IMR-90 (cell line): Measurements from ENCODE around the gene TSPEAR. TPM values are rescaled to one million over a fixed set of nuclear protein-coding genes. Genes with fewer than 3 reads are reported as not detected.

Source experiments
- ATAC-seq: fragments of 200-7000 bp; cut with Tn5 transposase; 2 replicates; pipeline ENCODE4 v1.9.1; 2020; ENCODE audit warnings: low read depth, mild to moderate bottlenecking, moderate library complexity
- BruUV-seq: library from RNA; stranded (reverse); fragments of 400-500 nt; replicated peaks from 2 replicates; lab custom pipeline; 2021; lab: Mats Ljungman, UMichigan
- CTCF ChIA-PET: fragments of 300-600 bp; formaldehyde crosslinking; extraction: SDS; loops from one replicate; lab custom pipeline; 2021; ENCODE audit warnings: antibody characterized with exemption; lab: Yijun Ruan, JAX
- POLR2A ChIA-PET: fragments of 300-600 bp; sonication (Branson Sonifier 250); formaldehyde crosslinking; loops from one replicate; lab custom pipeline; 2022; ENCODE audit warnings: antibody characterized with exemption; ENCODE audit not compliant: unreplicated experiment; lab: Charles Lee
- DNase-seq: peaks from one replicate; pipeline ENCODE4 v3.0.0; 2013
- H2AFZ ChIP-seq: replicated peaks from 2 replicates; pipeline ENCODE3; 2013; ENCODE audit warnings: low read length, mild to moderate bottlenecking; ENCODE audit not compliant: poor library complexity
- H2AK5ac ChIP-seq: 2 replicates; pipeline ENCODE4 v1.6.1; 2013; ENCODE audit warnings: low read depth, low read length, inconsistent platforms
- H2AK9ac ChIP-seq: replicated peaks from 2 replicates; pipeline ENCODE3; 2013; ENCODE audit warnings: mild to moderate bottlenecking, low read depth, low read length, moderate library complexity; ENCODE audit not compliant: poor library complexity
- H2BK120ac ChIP-seq: 2 replicates; pipeline ENCODE4 v1.6.1; 2013; ENCODE audit warnings: low read depth, low read length, inconsistent platforms
- H2BK15ac ChIP-seq: 3 replicates; pipeline ENCODE4 v1.6.1; 2013; ENCODE audit warnings: low read depth, low read length, inconsistent platforms
- H2BK20ac ChIP-seq: 2 replicates; pipeline ENCODE4 v1.6.1; 2013; ENCODE audit warnings: low read depth, mild to moderate bottlenecking, inconsistent platforms, low read length, moderate library complexity
- H2BK5ac ChIP-seq: 2 replicates; pipeline ENCODE4 v1.6.1; 2013; ENCODE audit warnings: mild to moderate bottlenecking, low read depth, low read length, inconsistent platforms; ENCODE audit not compliant: poor library complexity, severe bottlenecking
- H3K14ac ChIP-seq: replicated peaks from 2 replicates; pipeline ENCODE4 v1.6.1; 2013; ENCODE audit warnings: low read depth, low read length, inconsistent platforms
- H3K18ac ChIP-seq: 2 replicates; pipeline ENCODE4 v1.6.1; 2013; ENCODE audit warnings: low read depth, low read length, control low read depth
- H3K23ac ChIP-seq: 2 replicates; pipeline ENCODE4 v1.6.1; 2013; ENCODE audit warnings: low read depth, low read length, inconsistent platforms
- H3K27ac ChIP-seq: 2 replicates; pipeline ENCODE4 v1.5.1; 2013; ENCODE audit warnings: mild to moderate bottlenecking, control low read depth, low read length; ENCODE audit not compliant: insufficient read depth
- H3K27me3 ChIP-seq: 2 replicates; pipeline ENCODE4 v1.6.1; 2013; ENCODE audit warnings: low read length; ENCODE audit not compliant: control insufficient read depth, insufficient read depth
- H3K36me3 ChIP-seq: 2 replicates; pipeline ENCODE4 v1.6.1; 2013; ENCODE audit warnings: low read length, mixed read lengths; ENCODE audit not compliant: control insufficient read depth, insufficient read depth
- H3K4ac ChIP-seq: 2 replicates; pipeline ENCODE4 v1.6.1; 2013; ENCODE audit warnings: low read depth, low read length, inconsistent platforms
- H3K4me1 ChIP-seq: 2 replicates; pipeline ENCODE4 v1.6.1; 2013; ENCODE audit warnings: low read length, mixed read lengths; ENCODE audit not compliant: control insufficient read depth, insufficient read depth
- H3K4me2 ChIP-seq: 2 replicates; pipeline ENCODE4 v1.6.1; 2013; ENCODE audit warnings: low read depth, mild to moderate bottlenecking, control low read depth, low read length, moderate library complexity
- H3K4me3 ChIP-seq: 2 replicates; pipeline ENCODE4 v1.5.1; 2013; ENCODE audit warnings: low read depth, mild to moderate bottlenecking, control low read depth, low read length, moderate library complexity; ENCODE audit not compliant: insufficient read depth
- H3K56ac ChIP-seq: 2 replicates; pipeline ENCODE4 v1.6.1; 2013; ENCODE audit warnings: low read length, inconsistent platforms; ENCODE audit not compliant: insufficient read depth; ENCODE audit errors: extremely low read depth
- H3K79me1 ChIP-seq, 2 experiments: 2 replicates each; pipeline ENCODE4 v1.6.1; 2013; ENCODE audit warnings: low read length in 2 of 2, inconsistent platforms in 1 of 2, low read depth in 1 of 2
- H3K9ac ChIP-seq: 2 replicates; pipeline ENCODE4 v1.6.1; 2013; ENCODE audit warnings: low read depth, low read length, control low read depth
- H3K9me1 ChIP-seq: 2 replicates; pipeline ENCODE4 v1.6.1; 2013; ENCODE audit warnings: low read length, inconsistent platforms; ENCODE audit not compliant: insufficient read depth
- H3K9me3 ChIP-seq: 2 replicates; pipeline ENCODE4 v1.6.1; 2013; ENCODE audit warnings: low read length; ENCODE audit not compliant: control insufficient read depth, insufficient read depth
- H4K20me1 ChIP-seq: 2 replicates; pipeline ENCODE4 v1.6.1; 2013; ENCODE audit warnings: low read length, inconsistent platforms; ENCODE audit not compliant: insufficient read depth
- H4K5ac ChIP-seq: 2 replicates; pipeline ENCODE4 v1.6.1; 2013; ENCODE audit warnings: mild to moderate bottlenecking, low read depth, low read length, control low read depth
- H4K8ac ChIP-seq, 2 experiments: 2 replicates each; pipeline ENCODE4 v1.6.1; 2013; ENCODE audit warnings: low read depth in 2 of 2, low read length in 2 of 2, control low read depth in 1 of 2, inconsistent platforms in 1 of 2
- H4K91ac ChIP-seq: 2 replicates; pipeline ENCODE4 v1.6.1; 2013; ENCODE audit warnings: low read depth, low read length, inconsistent platforms; ENCODE audit not compliant: insufficient read depth
- BHLHE40 ChIP-seq: fragments of 150-350 bp; IDR thresholded peaks from 2 replicates; pipeline ENCODE4 v1.6.1; 2016; ENCODE audit warnings: mild to moderate bottlenecking, low read depth, low read length
- CEBPB ChIP-seq: IDR thresholded peaks from 2 replicates; pipeline ENCODE4 v1.6.1; 2012; ENCODE audit warnings: low read depth, low read length, improper control_type of control experiment
- CHD1 ChIP-seq: IDR thresholded peaks from 2 replicates; pipeline ENCODE4 v1.6.1; 2012; ENCODE audit warnings: low read depth, low read length, improper control_type of control experiment
- CTCF ChIP-seq: conservative IDR thresholded peaks from 2 replicates; pipeline ENCODE4 v1.5.1; 2012; ENCODE audit warnings: mild to moderate bottlenecking, low read depth, low read length, improper control_type of control experiment
- ELK1 ChIP-seq: fragments of 150-350 bp; IDR thresholded peaks from 2 replicates; pipeline ENCODE4 v1.6.1; 2016; ENCODE audit warnings: low read depth, mild to moderate bottlenecking, low read length, moderate library complexity, borderline replicate concordance
- FOS ChIP-seq: fragments of 150-350 bp; IDR thresholded peaks from 2 replicates; pipeline ENCODE4 v1.6.1; 2016; ENCODE audit warnings: low read depth, low read length
- MAZ ChIP-seq: IDR thresholded peaks from 2 replicates; pipeline ENCODE4 v1.6.1; 2012; ENCODE audit warnings: low read depth, mild to moderate bottlenecking, low read length, improper control_type of control experiment, moderate library complexity, borderline replicate concordance
- MXI1 ChIP-seq: IDR thresholded peaks from 2 replicates; pipeline ENCODE4 v1.6.1; 2012; ENCODE audit warnings: low read depth, mild to moderate bottlenecking, low read length, moderate library complexity, borderline replicate concordance
- NFE2L2 ChIP-seq: fragments of 150-350 bp; IDR thresholded peaks from 2 replicates; pipeline ENCODE4 v1.6.1; 2016; ENCODE audit warnings: low read depth, mild to moderate bottlenecking, low read length
- RCOR1 ChIP-seq: IDR thresholded peaks from 2 replicates; pipeline ENCODE4 v1.6.1; 2012; ENCODE audit warnings: mild to moderate bottlenecking, low read length, improper control_type of control experiment; ENCODE audit not compliant: insufficient replicate concordance
- RFX5 ChIP-seq: IDR thresholded peaks from 2 replicates; pipeline ENCODE4 v1.8.0; 2012; ENCODE audit warnings: low read depth, mild to moderate bottlenecking, low read length, moderate library complexity
- SMC3 ChIP-seq: fragments of 150-350 bp; IDR thresholded peaks from 2 replicates; pipeline ENCODE4 v1.6.1; 2016; ENCODE audit warnings: low read depth, mild to moderate bottlenecking, antibody characterized with exemption, low read length, moderate library complexity
- USF2 ChIP-seq: fragments of 150-350 bp; IDR thresholded peaks from 2 replicates; pipeline ENCODE4 v1.6.1; 2017; ENCODE audit warnings: mild to moderate bottlenecking, antibody characterized with exemption, low read length, low read depth
- WGBS, 2 experiments: methylation state at CpG; one replicate each; pipeline versions ENCODE4 v1.1.5 to v1.1.7; 2013; ENCODE audit warnings: missing lambda C conversion rate in 2 of 2; ENCODE audit not compliant: insufficient read length in 1 of 2; ENCODE audit errors: extremely low coverage in 2 of 2; 5-methylcytosine and 5-hydroxymethylcytosine counted together
- dilution Hi-C: fragments of 300-500 bp; cut with HindIII; formaldehyde crosslinking; loops from one replicate; pipeline ENCODE4 v1.14.3; 2018; ENCODE audit warnings: low sequenced_read_pairs; ENCODE audit not compliant: unreplicated experiment
- in situ Hi-C: fragments of 300-500 bp; cut with MboI; formaldehyde crosslinking; loops from 3 replicates; pipeline ENCODE4 v1.14.3; 2019; ENCODE audit warnings: low sequenced_read_pairs, inconsistent platforms, mixed read lengths
- intact Hi-C: fragments of 100-400 bp; cut with micrococcal nuclease; formaldehyde crosslinking; loops from 2 replicates; pipeline ENCODE4 v1.10.0; 2022
- polyA plus RNA-seq, 3 experiments: library from polyadenylated mRNA; depleted of rRNA; stranded (reverse); fragments of >200 nt; gene quantifications; 2 replicates each; pipeline ENCODE4 v1.2.3, GENCODE V29; 2012; ENCODE audit warnings: low replicate concordance in 1 of 3
- total RNA-seq: library from RNA; depleted of rRNA; stranded (reverse); fragments of >200 nt; gene quantifications from 2 replicates; pipeline ENCODE4 v1.2.3, GENCODE V29; 2012

TSPEAR gene
- total and polyA plus RNA-seq, 2 of the 4 experiments (the other 2 are of a cell fraction), result not detected

- TF ChIP-seq SMC3 (no peak), CTCF (no peak), NFE2L2 (no peak), RCOR1 (no peak), MXI1 (no peak), BHLHE40 (no peak), ELK1 (no peak), USF2 (no peak), FOS (no peak), MAZ (no peak), CHD1 (no peak), CEBPB (no peak), RFX5 (no peak)
- no peak overlapping the region for H3K9ac ChIP-seq
- intact Hi-C loops, result loop anchor here (10.0 kb wide), 1 partner anchor 65 kb away; the partner anchor contains the start of gene TSPEAR
- no peak overlapping the region for H3K4me3 ChIP-seq
- no peak overlapping the region for H4K91ac ChIP-seq
- H3K4ac ChIP-seq, result no peak overlapping the region
- no peak overlapping the region for H4K5ac ChIP-seq
- no peak overlapping the region for H2BK120ac ChIP-seq
- 77% methylated on average over 6 of the region's 18 CpGs; no CpG with 5 or more reads in 1 of the 2 experiments for WGBS, 2 experiments
- H2BK15ac ChIP-seq, result no peak overlapping the region
- no peak overlapping the region for H3K23ac ChIP-seq
- no peak overlapping the region for H2AFZ ChIP-seq
- no peak overlapping the region for H3K27ac ChIP-seq
- H2AK5ac ChIP-seq, result no peak overlapping the region
- no peak for ATAC-seq
- H3K36me3 ChIP-seq, result no peaks in the 10 kb centered on the region
- no peak overlapping the region for H2AK9ac ChIP-seq
- H3K27me3 ChIP-seq, result no peaks in the 10 kb centered on the region; the same call in 1 of the 2 replicates
- no TSS peak for BruUV-seq
- in situ Hi-C loops, result no loop called here
- H3K4me2 ChIP-seq, result no peak overlapping the region
- no peak overlapping the region for H3K56ac ChIP-seq
- H3K4me1 ChIP-seq, result no peaks in the 10 kb centered on the region
- H2BK20ac ChIP-seq, result no peak overlapping the region
- ChIA-PET CTCF (no interaction called here), POLR2A (no interaction called here)
- no peaks in the 10 kb centered on the region for H3K79me1 ChIP-seq
- H4K8ac ChIP-seq, result no peak overlapping the region
- H2BK5ac ChIP-seq, result no peak overlapping the region
- no peak overlapping the region for H3K14ac ChIP-seq
- no peak overlapping the region for H3K18ac ChIP-seq
- no peak for DNase-seq
- H3K9me3 ChIP-seq, result peaks cover 2% of the 10 kb centered on the region
- H4K20me1 ChIP-seq, result no peaks in the 10 kb centered on the region
- no peaks in the 10 kb centered on the region for H3K9me1 ChIP-seq
- dilution Hi-C loops, result no loop called here
These were observed 61.8 kb downstream of the TSPEAR start for GRCh38 chr21:44649521-44650100.
